Glutamatergic neuron (in vitro differentiated cells): ENCODE results near the gene CUEDC1. TPM values are rescaled to one million over a fixed set of nuclear protein-coding genes. Genes with fewer than 3 reads are reported as not detected.

ENCODE experiments used
- DNase-seq: peaks from one replicate; pipeline ENCODE4 v3.0.0; 2022
- H3K27ac Mint-ChIP-seq: one replicate; pipeline ENCODE4 v1.8.0; 2020; ENCODE audit warnings: mild to moderate bottlenecking, mixed read lengths, inconsistent platforms; ENCODE audit not compliant: unreplicated experiment
- H3K27me3 Mint-ChIP-seq: one replicate; pipeline ENCODE4 v1.8.0; 2020; ENCODE audit warnings: mild to moderate bottlenecking, moderate library complexity, mixed read lengths, inconsistent platforms; ENCODE audit not compliant: unreplicated experiment
- H3K36me3 Mint-ChIP-seq: one replicate; pipeline ENCODE4 v1.8.0; 2020; ENCODE audit warnings: mild to moderate bottlenecking, mixed read lengths, inconsistent platforms; ENCODE audit not compliant: unreplicated experiment
- H3K4me1 Mint-ChIP-seq: one replicate; pipeline ENCODE4 v1.8.0; 2020; ENCODE audit warnings: mild to moderate bottlenecking, low read depth, mixed read lengths, inconsistent platforms; ENCODE audit not compliant: unreplicated experiment
- H3K4me3 Mint-ChIP-seq: one replicate; pipeline ENCODE4 v1.8.0; 2020; ENCODE audit warnings: mild to moderate bottlenecking, mixed read lengths, inconsistent platforms; ENCODE audit not compliant: unreplicated experiment
- H3K9me3 Mint-ChIP-seq: one replicate; pipeline ENCODE4 v1.8.0; 2020; ENCODE audit warnings: mild to moderate bottlenecking, moderate library complexity, mixed read lengths, inconsistent platforms; ENCODE audit not compliant: unreplicated experiment
- long read RNA-seq: library from polyadenylated mRNA; unstranded; transcript quantifications from one replicate; pipeline ENCODE4 v2.0.0, GENCODE V29; 2020; ENCODE audit not compliant: unreplicated experiment
- total RNA-seq: library from RNA; stranded (reverse); fragmentation: NEBNext Ultra II Directional; extraction: Animal tissue kit (Norgen Biotek cat#: 25700); gene quantifications from one replicate; pipeline ENCODE4 v1.2.1, GENCODE V29; 2021; ENCODE audit not compliant: unreplicated experiment
- TF ChIP-seq, protein P1 (sequence below): fragments of 200-600 bp; sonication (generic); IDR thresholded peaks from one replicate; pipeline ENCODE4 v1.5.0; 2021; ENCODE audit not compliant: partially characterized antibody, unreplicated experiment

The CUEDC1 gene, protein sequence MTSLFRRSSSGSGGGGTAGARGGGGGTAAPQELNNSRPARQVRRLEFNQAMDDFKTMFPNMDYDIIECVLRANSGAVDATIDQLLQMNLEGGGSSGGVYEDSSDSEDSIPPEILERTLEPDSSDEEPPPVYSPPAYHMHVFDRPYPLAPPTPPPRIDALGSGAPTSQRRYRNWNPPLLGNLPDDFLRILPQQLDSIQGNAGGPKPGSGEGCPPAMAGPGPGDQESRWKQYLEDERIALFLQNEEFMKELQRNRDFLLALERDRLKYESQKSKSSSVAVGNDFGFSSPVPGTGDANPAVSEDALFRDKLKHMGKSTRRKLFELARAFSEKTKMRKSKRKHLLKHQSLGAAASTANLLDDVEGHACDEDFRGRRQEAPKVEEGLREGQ
- 22.9 TPM for total RNA-seq
- long read RNA-seq, partial matches to known transcripts: 0 of 3 reads
- long read RNA-seq, other reads (novel, unspliced or antisense): 1 of 3 reads

DNA sequence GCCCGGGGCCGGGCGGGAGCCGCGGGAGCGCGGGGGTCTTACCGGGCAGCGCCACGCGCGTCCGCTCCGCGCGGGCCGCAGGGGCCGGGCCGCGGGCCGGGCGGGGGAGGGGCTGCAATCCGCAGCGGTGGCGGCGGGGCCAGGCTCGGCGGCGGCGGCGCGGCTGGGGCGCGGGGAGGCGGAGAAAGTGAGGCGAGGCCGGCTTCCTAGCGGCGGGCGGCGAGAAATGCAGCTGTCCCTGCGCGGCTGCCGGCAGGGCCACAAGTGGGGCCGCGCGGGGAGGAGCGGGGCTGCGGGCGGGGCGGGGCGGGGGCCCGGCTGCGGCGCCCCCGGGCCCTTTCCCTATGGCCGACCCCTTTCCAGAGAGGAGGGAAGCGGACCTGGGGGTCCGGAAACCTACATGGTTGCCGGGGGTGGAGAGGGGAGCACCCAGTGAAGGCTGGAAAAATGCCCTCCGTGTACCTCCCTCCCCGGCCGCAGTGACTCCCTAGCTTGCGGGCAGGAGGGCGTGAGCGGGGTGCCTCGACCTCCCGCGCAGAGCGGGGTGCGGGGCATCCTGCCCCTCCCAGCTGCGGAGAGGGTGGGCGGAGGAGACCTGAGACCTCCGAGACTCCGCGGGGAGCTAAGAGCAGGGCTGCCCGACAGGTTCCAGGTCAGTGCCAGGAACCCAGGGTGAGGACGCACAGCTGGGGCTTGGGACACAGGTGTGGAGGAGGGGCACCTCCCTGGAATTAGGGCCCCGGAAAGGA is at the start of gene CUEDC1:
TSS of gene CUEDC1 (minus strand) at position 230 of the 749 bp plus-strand sequence. CDS start 69,848 bp downstream, outside the sequence.
- TF ChIP-seq, protein P1, sequence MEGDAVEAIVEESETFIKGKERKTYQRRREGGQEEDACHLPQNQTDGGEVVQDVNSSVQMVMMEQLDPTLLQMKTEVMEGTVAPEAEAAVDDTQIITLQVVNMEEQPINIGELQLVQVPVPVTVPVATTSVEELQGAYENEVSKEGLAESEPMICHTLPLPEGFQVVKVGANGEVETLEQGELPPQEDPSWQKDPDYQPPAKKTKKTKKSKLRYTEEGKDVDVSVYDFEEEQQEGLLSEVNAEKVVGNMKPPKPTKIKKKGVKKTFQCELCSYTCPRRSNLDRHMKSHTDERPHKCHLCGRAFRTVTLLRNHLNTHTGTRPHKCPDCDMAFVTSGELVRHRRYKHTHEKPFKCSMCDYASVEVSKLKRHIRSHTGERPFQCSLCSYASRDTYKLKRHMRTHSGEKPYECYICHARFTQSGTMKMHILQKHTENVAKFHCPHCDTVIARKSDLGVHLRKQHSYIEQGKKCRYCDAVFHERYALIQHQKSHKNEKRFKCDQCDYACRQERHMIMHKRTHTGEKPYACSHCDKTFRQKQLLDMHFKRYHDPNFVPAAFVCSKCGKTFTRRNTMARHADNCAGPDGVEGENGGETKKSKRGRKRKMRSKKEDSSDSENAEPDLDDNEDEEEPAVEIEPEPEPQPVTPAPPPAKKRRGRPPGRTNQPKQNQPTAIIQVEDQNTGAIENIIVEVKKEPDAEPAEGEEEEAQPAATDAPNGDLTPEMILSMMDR: peak; percentile 9
- DNase-seq: peak; percentile 88
- peak within 1 kb of the TSS; percentile 79 for H3K4me3 Mint-ChIP-seq
- peaks cover 6% of the 10 kb centered on the region for H3K9me3 Mint-ChIP-seq
- peaks cover 14% of the 10 kb centered on the region for H3K27me3 Mint-ChIP-seq
- H3K4me1 Mint-ChIP-seq: peaks cover 14% of the 10 kb centered on the region
- no peaks in the 10 kb centered on the region for H3K36me3 Mint-ChIP-seq
- H3K27ac Mint-ChIP-seq: peak within 1 kb of the TSS; percentile 44

DNA sequence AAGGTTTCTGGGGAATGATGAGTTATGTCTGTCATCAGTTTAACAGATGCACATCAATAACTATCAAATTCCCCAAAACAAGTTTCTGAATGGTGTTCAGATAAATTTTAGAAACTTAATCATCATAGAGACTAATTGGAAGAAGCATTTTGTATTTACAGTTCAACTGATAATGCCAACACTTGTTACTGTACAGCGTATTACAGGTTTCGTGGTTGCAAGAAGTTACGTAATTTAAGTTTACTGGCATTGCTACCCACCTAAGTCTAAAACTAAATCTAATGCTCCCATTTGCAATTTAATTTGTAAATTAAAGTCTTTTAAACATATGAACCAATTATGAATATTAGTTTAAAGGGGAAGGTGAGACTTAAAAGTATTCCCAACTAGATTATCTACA is 48.8 kb upstream of the CUEDC1 start:
- H3K27me3 Mint-ChIP-seq: peaks cover 10% of the 10 kb centered on the region
- TF ChIP-seq, protein P1: no peak
- no peak for DNase-seq
- peaks cover 16% of the 10 kb centered on the region for H3K9me3 Mint-ChIP-seq
- H3K4me1 Mint-ChIP-seq: peaks cover 16% of the 10 kb centered on the region
- H3K4me3 Mint-ChIP-seq: no peak overlapping the region
- no peak overlapping the region for H3K27ac Mint-ChIP-seq
- no peaks in the 10 kb centered on the region for H3K36me3 Mint-ChIP-seq

DNA sequence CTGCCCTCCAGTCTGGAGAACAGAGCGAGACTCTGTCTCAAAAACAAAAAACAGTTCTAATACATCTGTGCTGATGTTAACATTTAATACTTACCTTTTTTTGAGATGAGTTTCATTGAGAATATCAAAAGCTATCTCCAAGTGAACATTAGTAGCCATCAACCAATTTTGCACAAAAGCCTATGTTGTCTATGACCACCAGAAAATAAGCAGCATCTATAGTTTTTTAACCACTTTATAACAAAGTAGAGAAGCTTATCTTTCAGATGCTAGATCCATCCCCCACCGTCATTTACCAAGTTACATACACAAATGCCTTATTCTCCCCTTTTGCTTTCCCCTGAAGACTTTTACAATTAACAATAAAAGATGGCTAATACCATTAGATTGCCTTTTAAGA is 47.8 kb upstream of the CUEDC1 start:
- Mint-ChIP-seq H3K36me3 (no peaks in the 10 kb centered on the region), H3K4me1 (peaks cover 16% of the 10 kb centered on the region), H3K27ac (no peak overlapping the region), H3K27me3 (peaks cover 10% of the 10 kb centered on the region), H3K9me3 (peaks cover 16% of the 10 kb centered on the region), H3K4me3 (no peak overlapping the region)
- no peak for DNase-seq
- TF ChIP-seq, protein P1: no peak

DNA sequence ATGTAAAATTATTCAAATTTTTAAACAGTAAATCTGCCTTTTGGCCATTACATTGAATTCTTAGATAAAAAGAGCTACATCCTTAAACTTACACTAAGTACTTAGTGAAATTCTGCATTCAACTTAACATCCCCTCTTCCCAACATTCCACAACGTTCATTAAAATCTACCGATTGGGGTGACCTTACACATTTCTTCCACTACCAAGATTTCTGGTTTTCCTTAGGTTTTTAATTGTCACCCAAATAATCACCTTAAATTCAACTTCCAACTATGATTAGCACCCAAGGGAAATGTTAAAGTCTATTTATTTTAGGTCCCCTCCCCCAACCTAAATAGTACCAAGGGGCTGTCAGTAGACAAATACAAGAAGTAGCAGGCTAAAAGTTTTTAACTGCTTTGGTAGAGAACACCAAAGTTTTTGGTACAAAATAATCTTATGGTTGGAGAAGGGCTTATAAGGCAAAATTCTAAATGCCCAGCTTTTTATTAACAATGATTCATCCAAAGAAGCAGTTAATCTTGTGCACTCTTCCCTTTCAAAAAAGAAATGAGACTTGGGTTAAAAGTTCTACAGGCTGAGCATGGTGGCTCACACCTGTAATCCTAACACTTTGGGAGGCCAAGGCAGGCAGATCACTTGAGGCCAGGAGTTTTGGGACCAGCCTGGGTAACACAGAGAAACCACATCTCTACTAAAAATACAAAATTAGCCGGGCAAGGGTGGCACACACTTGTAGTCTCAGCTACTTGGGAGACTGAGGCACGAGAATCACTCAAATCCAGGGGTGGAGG is 47.1 kb upstream of the CUEDC1 start:
- no peak for DNase-seq
- TF ChIP-seq, protein P1: no peak
- Mint-ChIP-seq H3K27me3 (peaks cover 5% of the 10 kb centered on the region), H3K27ac (no peak overlapping the region), H3K4me3 (no peak overlapping the region), H3K9me3 (peaks cover 12% of the 10 kb centered on the region), H3K4me1 (peaks cover 14% of the 10 kb centered on the region), H3K36me3 (no peaks in the 10 kb centered on the region)
